DND-41 (cell line): ENCODE measurements around the gene DLEU7.

ENCODE experiments used
- ATAC-seq: fragments of 200-7000 bp; cut with Tn5 transposase; 3 replicates; pipeline ENCODE4 v1.9.1; 2021; ENCODE audit warnings: low read depth; ENCODE audit not compliant: insufficient read depth
- DNase-seq: peaks from one replicate; pipeline ENCODE4 v3.0.0-alpha.2; 2020
- H2AFZ ChIP-seq: 2 replicates; pipeline ENCODE4 v1.6.0; 2012; ENCODE audit warnings: low read depth, low read length
- H3K27ac ChIP-seq: 2 replicates; pipeline ENCODE4 v1.5.1; 2012; ENCODE audit warnings: low read length, inconsistent platforms
- H3K27me3 ChIP-seq: fragments of 200-600 bp; sonication (generic); 2 replicates; pipeline ENCODE4 v1.6.0; 2012; ENCODE audit warnings: low read length, mild to moderate bottlenecking, inconsistent platforms; ENCODE audit not compliant: insufficient read depth, poor library complexity
- H3K36me3 ChIP-seq: 2 replicates; pipeline ENCODE4 v1.5.1; 2012; ENCODE audit warnings: low read length, inconsistent platforms; ENCODE audit not compliant: insufficient read depth
- H3K4me1 ChIP-seq: 2 replicates; pipeline ENCODE4 v1.5.1; 2012; ENCODE audit warnings: mild to moderate bottlenecking, low read length; ENCODE audit not compliant: insufficient read depth
- H3K4me2 ChIP-seq: 2 replicates; pipeline ENCODE4 v1.6.0; 2012; ENCODE audit warnings: mild to moderate bottlenecking, moderate library complexity, low read length, inconsistent platforms; ENCODE audit not compliant: insufficient read depth
- H3K4me3 ChIP-seq, 2 experiments: fragments of 200-600 bp in 1 of 2; shearing (Covaris generic) in 1 of 2; 2 replicates each; pipeline ENCODE4 v1.5.1; 2012 to 2016; ENCODE audit warnings: inconsistent platforms in 2 of 2, low read length in 2 of 2, mild to moderate bottlenecking in 2 of 2, low read depth in 1 of 2, moderate library complexity in 1 of 2
- H3K79me2 ChIP-seq: 2 replicates; pipeline ENCODE4 v1.6.0; 2012; ENCODE audit warnings: low read length, inconsistent platforms; ENCODE audit not compliant: insufficient read depth
- H3K9ac ChIP-seq: 2 replicates; pipeline ENCODE4 v1.6.0; 2012; ENCODE audit warnings: low read depth, mild to moderate bottlenecking, inconsistent platforms, low read length, moderate library complexity
- H3K9me3 ChIP-seq: 2 replicates; pipeline ENCODE4 v1.5.1; 2012; ENCODE audit warnings: low read length, moderate library complexity, mild to moderate bottlenecking, inconsistent platforms; ENCODE audit not compliant: insufficient read depth, severe bottlenecking
- H4K20me1 ChIP-seq: 2 replicates; pipeline ENCODE4 v1.6.0; 2012; ENCODE audit warnings: low read length; ENCODE audit not compliant: insufficient read depth
- EZH2 ChIP-seq: IDR thresholded peaks from 3 replicates; pipeline ENCODE4 v1.6.1; 2012; ENCODE audit warnings: borderline replicate concordance, low read depth, mild to moderate bottlenecking, moderate library complexity, low read length, inconsistent platforms; ENCODE audit not compliant: severe bottlenecking
- TF ChIP-seq, protein P1 (sequence below): IDR thresholded peaks from 2 replicates; pipeline ENCODE4 v1.5.1; 2012; ENCODE audit warnings: borderline replicate concordance, low read length, moderate library complexity, mild to moderate bottlenecking; ENCODE audit not compliant: poor library complexity, severe bottlenecking; ENCODE audit errors: extremely low read depth

DLEU7 gene

DNA sequence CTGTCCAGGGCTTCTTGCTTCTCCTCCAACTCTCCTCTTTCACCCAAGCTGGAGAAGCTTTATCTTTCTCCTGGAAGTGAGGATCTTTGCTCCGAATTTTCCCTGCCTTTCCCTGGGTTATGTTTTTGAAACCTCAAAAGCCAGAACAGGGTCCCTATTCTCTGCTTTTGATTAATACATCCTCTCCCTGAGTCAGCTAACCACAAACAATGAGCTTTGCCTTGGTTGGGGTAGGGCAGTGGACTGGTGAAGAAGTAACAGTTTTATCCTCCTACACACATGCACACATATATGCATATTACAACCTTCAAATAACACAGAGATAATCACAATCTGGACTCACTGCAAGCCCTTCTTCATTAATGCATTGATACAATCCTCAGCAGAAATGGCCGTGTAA, 44.6 kb downstream of the DLEU7 start:
- H3K9ac ChIP-seq: no peak overlapping the region
- TF ChIP-seq EZH2: no peak
- TF ChIP-seq, protein P1, sequence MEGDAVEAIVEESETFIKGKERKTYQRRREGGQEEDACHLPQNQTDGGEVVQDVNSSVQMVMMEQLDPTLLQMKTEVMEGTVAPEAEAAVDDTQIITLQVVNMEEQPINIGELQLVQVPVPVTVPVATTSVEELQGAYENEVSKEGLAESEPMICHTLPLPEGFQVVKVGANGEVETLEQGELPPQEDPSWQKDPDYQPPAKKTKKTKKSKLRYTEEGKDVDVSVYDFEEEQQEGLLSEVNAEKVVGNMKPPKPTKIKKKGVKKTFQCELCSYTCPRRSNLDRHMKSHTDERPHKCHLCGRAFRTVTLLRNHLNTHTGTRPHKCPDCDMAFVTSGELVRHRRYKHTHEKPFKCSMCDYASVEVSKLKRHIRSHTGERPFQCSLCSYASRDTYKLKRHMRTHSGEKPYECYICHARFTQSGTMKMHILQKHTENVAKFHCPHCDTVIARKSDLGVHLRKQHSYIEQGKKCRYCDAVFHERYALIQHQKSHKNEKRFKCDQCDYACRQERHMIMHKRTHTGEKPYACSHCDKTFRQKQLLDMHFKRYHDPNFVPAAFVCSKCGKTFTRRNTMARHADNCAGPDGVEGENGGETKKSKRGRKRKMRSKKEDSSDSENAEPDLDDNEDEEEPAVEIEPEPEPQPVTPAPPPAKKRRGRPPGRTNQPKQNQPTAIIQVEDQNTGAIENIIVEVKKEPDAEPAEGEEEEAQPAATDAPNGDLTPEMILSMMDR: no peak
- no peaks in the 10 kb centered on the region for H3K36me3 ChIP-seq
- H3K4me2 ChIP-seq: no peak overlapping the region
- no peak overlapping the region for H3K4me3 ChIP-seq
- peaks cover 38% of the 10 kb centered on the region for H3K4me1 ChIP-seq
- no peaks in the 10 kb centered on the region for H3K9me3 ChIP-seq
- DNase-seq (no peak), ATAC-seq (peak; percentile 36; the same call in 1 of the 3 replicates)
- H3K79me2 ChIP-seq: no peaks in the 10 kb centered on the region
- H3K27me3 ChIP-seq: no peaks in the 10 kb centered on the region
- peak overlapping the region; percentile 19 for H3K27ac ChIP-seq
- no peaks in the 10 kb centered on the region for H4K20me1 ChIP-seq
- H2AFZ ChIP-seq: no peak overlapping the region

DNA sequence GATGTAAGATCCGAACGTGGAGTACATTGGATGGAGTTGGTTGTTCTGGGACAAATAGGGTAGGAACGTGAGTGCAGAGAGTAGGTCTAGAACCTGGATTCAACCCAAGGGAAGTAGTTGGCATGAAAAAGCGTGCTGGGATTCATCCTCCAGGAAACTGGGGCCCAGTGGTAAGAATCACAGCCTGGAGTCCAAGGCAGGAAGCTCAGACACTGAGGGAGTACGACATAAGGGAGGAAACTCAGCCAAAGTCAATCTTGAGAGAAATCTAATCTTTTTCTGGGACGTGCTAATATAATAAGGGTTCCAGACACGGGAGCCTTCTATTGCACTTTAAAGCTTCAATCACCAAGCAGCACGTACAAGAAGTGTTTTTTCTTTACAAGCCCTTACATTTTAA, 46.4 kb downstream of the DLEU7 start:
- Histone ChIP-seq H3K27me3 (no peaks in the 10 kb centered on the region), H3K36me3 (no peaks in the 10 kb centered on the region), H3K27ac (0 out of 2 replicates have a peak overlapping the region, but pooled peaks have one; percentile 15), H3K9ac (no peak overlapping the region), H3K4me1 (peaks cover 36% of the 10 kb centered on the region), H3K4me2 (no peak overlapping the region), H2AFZ (no peak overlapping the region), H3K79me2 (no peaks in the 10 kb centered on the region), H3K4me3 (no peak overlapping the region), H3K9me3 (no peaks in the 10 kb centered on the region), H4K20me1 (no peaks in the 10 kb centered on the region)
- DNase-seq (no peak), ATAC-seq (no peak)
- TF ChIP-seq, protein P1: no peak
- TF ChIP-seq EZH2: no peak

DNA sequence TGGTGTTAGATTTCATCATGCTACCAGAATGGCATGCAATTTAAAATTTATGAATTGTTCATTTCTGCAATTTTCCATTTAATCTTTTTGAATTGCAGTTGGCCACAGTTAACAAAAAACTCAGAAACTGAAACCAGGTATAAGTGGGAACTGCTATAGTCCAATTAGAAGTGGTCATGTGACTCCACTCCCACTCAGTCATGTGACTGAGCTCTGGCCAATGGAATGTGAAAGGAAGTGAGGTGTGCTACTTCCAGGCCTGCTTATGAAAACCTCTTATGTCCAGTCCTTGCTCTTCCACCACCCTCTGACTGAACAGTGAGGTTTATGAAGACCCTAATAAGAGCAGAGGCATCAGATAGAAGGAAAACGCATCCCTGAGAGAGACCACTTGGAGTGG, 47.0 kb downstream of the DLEU7 start:
- H3K4me3 ChIP-seq: no peak overlapping the region
- H3K9ac ChIP-seq: no peak overlapping the region
- H4K20me1 ChIP-seq: no peaks in the 10 kb centered on the region
- H3K4me1 ChIP-seq: peaks cover 30% of the 10 kb centered on the region
- H3K4me2 ChIP-seq: no peak overlapping the region
- no peaks in the 10 kb centered on the region for H3K36me3 ChIP-seq
- no peak overlapping the region for H2AFZ ChIP-seq
- DNase-seq (no peak), ATAC-seq (no peak)
- H3K79me2 ChIP-seq: no peaks in the 10 kb centered on the region
- H3K9me3 ChIP-seq: no peaks in the 10 kb centered on the region
- no peak for TF ChIP-seq EZH2
- TF ChIP-seq, protein P1: no peak
- no peaks in the 10 kb centered on the region for H3K27me3 ChIP-seq
- H3K27ac ChIP-seq: peak overlapping the region; percentile 23; the same call in 1 of the 2 replicates

DNA sequence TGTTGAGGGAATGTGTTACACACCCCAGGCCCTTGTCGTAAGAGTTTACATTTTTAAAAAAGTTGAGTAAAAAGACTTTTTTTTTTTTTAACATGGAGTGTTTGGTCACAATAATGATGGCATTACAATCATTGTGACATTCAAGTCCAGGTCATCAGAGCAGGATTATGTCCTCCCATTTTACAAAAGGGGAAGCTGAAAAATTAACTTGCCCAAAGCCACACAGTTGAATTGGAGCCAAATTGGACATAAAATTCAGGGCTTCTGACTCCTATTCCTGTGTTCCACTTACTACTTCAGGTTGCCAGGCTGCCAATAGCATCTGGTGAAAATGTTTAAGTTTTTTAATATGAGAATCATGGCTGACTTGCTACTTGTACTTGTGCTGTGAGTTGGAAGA, 49.3 kb downstream of the DLEU7 start:
- DNase-seq: no peak
- ATAC-seq: no peak
- Histone ChIP-seq H3K9ac (no peak overlapping the region), H3K4me1 (peaks cover 9% of the 10 kb centered on the region), H2AFZ (no peak overlapping the region), H3K9me3 (no peaks in the 10 kb centered on the region), H3K27ac (no peak overlapping the region), H4K20me1 (no peaks in the 10 kb centered on the region), H3K27me3 (no peaks in the 10 kb centered on the region), H3K4me3 (no peak overlapping the region), H3K36me3 (0 out of 2 replicates have a peak, but pooled peaks cover 2% of the 10 kb centered on the region), H3K79me2 (no peaks in the 10 kb centered on the region), H3K4me2 (no peak overlapping the region)
- TF ChIP-seq EZH2: no peak
- TF ChIP-seq, protein P1: no peak
